ENCODE results near the gene HSPA12A.
A peak's percentile ranks its signal among the peaks of the same experiment; 100 is the strongest.

The HSPA12A gene

DNA sequence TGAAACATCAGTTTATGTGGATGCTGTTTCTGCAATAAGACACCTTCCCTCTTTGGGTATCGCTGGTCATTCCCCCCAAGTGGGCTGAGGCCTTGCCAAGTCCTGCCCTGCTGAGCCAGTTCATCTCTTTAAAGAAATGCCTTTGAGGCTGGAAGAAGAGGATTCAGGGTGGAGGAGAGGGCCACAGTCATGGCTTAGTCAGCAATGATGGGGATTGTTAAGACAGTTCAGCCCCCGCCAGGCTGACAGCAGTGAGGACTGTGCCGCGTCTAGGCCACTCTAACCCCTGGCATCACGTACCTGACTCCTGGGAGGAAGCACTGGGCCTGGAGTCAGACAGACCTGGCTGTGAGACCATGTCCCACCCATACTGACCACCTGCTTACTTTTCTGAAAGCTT lies 73.3 kb downstream of the HSPA12A start:
- DNase-seq: no peak

DNA sequence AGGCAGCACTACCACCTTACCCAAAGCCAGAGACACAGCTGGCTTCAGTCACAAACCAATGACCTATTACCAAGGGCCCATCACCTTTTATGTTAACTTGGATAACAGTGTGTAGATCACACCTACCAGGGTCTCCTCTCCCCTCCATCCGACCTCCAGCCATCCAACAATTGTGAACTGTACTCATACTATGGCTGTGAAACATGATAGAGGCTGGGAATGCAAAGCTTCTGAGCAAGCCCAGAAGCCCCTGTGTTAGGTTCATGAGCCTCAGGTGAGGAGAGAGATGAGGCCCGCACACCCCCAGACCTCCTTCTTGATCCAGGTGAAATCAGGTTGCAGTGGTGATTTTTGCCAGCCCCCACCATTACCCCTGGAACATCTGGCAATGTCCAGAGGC lies 73.9 kb downstream of the HSPA12A start:
- no peak for DNase-seq

DNA sequence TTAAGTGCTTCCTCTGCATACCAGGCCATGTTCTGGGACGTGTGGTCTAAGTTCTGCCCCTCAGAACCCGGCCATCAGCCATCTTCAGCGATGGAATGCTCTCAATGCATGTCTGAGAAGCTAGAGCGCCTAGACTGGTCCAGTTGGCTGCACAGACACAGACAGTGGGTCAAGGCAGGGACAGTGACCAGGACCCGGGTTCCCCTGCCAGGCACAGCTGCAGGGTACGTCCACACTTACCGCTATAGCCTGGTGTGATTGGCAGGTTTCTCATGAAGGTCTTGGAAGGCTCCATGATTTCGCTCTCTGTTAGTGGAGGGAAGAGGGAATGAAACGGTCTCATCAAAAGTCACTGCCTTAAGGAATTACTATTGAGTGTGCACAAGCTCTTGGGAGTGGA lies 74.3 kb downstream of the HSPA12A start:
- no peak for DNase-seq

DNA sequence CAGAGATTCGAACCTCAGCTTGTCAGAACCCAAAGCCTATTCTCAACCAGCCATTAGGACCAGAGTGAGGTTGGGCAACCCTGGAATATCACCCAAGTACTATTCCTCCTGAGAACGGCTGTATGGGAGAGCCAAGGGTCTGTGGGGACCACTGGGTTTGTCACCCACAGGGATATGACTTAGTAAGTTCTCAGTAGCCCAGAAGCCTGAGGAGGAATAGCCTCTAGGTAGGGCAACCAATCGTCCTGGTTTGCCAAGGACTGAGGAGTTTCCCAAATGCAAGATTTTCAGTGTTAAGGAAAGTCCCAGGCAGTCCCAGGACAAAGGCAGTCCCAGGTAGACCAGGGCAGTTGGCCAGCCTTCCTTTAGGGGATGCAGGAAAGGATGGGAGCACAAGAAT lies 74.9 kb downstream of the HSPA12A start:
- no peak for DNase-seq

DNA sequence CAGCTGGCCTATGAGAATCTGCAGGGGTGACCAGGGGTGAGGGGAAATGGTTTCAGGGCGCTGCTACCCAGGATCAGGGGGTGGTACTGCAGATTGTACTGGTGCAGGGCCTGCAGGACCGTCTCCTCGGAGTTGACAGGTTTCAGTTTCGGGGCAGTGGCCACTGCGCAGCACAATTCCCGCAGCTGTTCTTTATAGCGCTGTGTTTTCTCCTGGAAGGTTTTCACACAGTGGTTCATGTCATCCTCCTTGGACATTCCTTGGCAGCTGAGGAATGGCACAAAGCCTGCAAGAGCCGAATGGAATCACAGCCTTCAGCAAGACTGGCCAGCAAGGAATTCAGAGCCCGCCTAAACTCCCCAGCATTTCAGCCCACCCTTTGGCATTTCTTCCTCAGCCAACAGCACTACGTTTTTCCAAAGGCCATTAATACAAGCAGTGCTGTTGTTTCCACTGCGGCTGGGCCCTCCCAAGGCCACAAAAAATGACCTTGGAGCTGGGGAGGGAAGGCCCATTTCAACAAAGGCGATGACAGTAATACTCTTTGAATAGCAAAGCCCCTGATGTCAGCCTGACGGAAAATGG lies 76.7 kb downstream of the HSPA12A start:
- peak in 10 of 51 donors; percentile 10 to 61 (median 20) for DNase-seq

DNA sequence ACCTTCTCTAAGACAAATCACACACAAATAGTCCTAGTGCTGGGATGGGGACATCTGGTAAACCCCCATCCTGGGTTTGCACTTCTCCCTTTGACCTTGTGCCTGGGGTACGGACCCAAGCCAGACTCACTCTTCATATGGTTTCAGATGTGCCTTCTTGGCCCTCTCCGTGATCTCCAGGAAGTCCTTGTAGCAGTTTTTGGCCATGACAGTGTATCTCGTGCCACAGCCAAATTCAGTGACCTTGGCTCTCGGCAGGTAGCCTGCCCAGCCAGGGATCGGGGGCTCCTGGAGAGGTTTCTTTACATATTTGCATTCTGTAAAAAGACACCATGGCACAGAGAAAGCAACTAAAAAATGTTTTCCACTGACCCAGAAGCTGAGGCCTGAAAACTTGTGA lies 77.7 kb downstream of the HSPA12A start:
- no peak for DNase-seq

DNA sequence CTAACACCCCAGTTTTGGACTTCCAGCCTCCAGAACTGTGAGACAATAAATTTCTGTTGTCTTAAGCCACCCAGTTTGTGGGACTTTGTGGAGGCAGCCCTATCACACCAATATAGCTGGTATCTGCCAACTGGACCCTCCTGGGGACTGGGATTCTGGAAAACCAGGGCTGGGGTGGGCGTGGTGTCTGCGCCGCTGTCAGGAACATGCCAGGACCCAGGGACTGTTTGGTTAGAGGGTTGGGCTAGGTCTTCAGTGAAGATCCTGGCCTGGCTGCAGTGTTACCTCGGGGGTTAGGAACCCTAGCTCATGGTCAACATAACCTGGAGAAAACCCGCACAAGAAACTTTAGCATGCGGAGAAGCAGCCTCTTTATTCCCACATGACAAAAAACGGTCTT lies 79.0 kb downstream of the HSPA12A start:
- DNase-seq: no peak

DNA sequence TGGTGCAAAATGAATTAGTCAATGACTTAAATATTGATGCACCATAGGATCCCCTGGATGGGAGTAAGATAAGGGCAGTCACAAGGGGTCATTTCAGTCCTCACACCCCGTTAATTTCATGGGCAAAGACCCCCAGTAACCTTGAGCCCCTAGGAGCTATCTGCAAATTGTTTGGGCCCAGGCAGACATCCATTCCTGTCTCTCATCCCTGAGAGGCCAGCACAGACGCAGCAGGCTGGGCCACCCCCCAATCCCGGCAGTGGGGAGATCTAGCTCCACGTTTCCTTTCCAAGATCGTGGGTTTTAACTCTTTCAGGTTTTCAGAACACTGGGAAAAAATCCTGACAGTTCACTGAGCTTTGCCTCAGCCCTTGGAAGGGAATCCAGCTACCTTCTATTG lies 81.5 kb downstream of the HSPA12A start:
- no peak for DNase-seq

DNA sequence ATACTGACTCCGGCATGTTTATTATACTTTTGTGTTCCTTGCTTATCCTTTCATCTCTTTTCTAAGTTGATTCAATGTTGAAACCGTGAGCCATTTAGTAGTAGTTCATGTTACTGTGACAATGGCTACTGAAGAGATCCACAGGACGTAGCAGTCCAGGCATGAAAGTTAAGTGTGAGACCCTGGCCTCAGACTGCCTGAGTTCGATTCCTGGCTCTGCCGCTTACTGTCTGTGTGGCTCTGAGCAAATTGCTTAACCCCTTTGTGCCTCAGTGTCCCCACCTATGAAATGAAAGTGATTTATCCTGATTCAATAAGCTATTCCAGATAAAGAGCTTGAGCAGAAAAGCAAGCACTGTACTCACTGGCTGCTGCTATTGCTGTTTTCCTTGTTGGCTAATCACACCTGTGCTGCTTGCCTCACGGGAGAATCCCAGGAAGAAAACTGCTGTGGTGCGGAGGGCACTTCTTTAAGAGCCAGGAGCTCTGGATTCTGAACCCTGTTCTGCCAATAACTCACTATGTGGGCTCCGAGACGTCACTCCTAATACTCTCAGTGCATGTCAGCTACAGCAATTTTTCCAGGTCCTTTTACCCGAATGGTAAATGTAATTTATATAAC lies 83.2 kb downstream of the HSPA12A start:
- DNase-seq: no peak

DNA sequence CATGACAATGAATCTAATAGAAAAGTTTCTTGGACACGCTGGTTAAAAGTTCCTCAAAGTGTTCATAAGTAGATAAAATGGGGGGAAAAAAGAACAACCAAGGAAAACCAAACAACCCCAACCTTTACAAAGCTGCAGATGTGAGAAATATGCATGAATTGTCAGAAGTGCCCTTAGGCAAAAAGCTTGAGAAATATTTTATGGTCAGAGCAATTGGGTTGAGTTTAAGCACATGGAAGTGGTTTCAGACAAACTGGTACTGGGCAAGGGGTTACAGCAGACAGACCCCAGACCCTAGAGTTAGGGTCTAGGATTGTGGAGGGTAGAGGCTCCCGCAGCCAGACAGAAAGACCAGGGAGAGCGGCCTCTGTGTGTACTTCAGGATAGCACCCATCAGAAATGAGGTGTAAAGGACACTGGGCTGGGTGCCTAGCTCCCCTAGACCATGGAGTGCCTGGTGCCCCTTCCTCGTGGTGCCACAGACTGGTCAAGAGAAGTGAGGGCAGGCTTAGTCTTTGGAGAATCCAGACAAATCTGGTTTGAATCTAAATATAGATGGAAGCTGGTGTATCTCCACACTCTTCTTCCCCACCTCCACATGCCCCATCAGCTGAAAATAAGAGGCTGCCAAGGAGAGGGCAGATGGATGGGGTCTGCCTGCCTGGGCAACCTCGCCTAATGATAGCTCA lies 84.4 kb downstream of the HSPA12A start:
- DNase-seq: no peak

DNA sequence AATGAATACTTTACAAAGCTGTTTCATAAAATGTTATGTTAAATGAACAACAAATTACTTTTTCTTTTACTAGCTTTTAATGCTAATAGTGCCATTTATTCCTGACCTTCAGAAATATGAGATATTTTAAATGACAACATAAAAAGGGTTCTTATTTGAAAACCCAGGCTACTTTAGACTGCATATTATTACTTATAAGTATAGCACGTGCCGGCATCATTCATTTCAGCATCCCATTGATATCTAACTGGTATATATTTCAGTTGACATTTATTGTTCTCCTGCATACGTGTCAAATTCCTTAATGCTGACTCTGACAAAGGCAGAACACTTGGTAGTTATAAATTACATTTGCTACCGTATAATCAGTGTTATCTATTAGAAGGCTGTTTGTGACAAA lies 86.3 kb downstream of the HSPA12A start:
- no peak for DNase-seq

DNA sequence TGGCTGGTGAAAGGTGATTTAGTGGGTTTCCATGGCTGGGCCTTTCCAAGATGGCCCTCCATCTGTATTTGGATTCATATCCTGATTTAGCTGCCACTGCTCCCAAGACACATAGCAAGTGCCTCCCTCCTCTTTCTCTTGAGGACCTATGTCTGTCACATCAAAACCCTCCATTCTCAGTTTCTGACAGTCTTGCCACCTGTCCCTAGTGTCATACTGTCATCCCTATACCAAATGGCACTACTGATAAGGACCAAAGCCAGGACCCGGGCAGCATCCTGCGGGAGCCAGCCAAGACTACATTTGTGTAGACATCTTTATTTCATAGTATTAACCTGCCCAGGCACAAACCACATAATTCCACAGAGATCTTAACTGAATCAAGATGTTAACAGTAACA lies 86.8 kb downstream of the HSPA12A start:
- no peak for DNase-seq

DNA sequence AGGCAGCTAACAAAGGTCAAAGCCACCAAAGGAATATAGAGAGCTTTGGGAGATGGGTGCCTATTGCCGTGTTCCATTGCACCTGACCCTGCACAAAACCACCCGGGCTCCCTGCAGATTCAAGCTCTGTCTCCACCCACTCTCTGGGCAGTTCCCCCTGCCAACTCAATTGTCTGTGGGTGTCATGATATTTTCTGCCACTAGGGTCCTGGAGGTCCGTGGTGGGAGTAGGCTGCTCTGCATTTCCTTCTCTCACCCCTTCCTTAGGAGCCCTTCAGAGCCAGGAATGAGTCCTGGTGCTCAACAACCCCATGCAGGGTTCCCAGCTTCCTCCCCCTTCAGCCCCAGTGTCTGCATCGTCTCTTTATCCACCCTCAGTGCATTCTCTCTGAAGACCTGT lies 87.5 kb downstream of the HSPA12A start:
- no peak for DNase-seq

DNA sequence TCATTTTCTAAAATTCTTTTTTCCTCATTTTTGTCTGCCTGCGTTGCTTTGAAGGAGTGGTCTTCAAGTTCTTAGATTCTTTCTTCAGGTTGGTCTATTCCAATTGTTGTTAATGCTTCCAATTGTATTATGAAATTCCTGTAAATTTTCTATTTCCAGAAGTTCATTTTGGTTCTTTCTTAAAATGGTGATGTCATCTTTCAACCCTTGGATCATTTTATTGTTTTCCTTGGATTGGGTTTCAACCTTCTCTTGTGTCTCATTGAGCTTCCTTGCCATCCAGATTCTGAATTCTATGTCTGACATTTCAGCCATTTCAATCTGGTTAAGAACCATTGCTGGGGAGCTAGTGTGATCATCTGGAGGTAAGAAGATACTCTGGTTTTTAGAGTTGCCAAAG lies 88.5 kb downstream of the HSPA12A start:
- no peak for DNase-seq

DNA sequence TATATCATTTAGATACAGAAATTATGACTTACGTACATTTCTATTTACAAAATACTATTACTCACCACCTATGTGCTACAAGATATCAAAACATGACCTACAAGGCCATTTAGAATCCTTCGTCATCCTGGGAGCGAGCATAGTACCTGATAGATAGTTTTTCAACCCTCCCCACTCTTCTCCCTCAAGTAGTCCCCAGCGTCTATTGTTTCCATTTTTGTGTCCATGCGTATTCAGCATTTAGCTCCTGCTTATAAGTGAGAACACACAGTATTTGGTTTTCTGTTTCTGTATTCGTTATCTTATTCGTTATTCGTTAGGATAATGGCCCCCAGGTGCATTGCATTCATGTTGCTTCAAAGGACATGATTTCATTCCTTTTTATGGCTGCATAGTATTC lies 93.5 kb downstream of the HSPA12A start:
- DNase-seq: no peak

DNA sequence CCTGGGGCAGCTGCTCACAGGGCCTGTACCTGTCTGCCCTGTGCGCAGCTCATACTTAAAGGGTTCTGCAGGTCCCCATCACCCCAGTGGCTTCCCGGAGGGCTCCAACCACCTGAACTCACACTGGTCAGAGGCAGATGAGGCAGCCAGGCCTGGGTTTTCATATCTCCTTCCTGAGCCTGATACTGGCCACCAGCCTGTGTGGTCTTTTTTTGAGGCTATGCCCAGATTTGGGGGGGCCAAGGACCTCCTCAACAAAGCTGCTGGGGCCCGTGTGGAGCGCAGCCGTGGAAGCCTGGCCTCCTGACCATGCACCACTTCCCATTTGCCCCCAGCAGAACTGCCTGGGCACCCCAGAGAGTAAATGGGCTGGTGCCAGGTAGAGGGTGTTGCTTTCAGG lies 95.9 kb downstream of the HSPA12A start:
- DNase-seq: no peak

DNA sequence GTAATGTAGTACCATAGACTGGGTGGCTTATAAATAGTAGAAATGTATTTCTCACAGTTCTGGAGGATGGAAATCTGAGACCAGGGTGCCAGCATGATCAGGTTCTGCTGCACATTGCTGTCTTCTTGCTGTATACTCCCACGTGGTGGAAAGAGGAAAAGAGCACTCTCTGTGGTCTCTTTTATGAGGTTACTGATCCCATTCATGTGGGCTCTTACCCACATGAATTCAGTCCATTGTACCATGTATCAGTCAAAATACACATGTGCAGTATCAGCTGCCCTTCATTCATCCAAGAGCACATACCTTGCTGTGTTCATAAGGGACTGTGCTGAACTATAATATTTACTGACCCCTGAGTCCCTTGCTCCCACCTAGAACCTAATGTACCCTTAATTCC lies 104.5 kb downstream of the HSPA12A start:
- DNase-seq: no peak

DNA sequence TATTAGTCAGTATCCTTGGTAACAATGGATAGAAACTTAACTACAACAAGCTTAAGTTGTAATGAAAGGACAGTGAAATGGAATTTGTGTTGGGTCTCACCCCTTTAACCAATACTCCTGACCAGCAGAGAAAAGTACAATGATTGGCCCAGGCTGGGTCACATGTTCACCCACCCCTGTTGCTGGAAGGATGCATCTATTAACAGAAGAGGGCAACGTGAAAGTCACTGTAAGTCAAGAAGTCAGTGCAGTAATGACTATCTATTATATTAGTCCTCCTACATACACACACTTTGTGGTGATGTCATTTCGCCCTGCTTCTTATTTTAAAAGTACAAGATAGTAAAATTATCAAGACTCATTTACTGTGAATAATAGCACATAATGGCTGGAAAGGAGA lies 105.4 kb downstream of the HSPA12A start:
- DNase-seq: no peak

DNA sequence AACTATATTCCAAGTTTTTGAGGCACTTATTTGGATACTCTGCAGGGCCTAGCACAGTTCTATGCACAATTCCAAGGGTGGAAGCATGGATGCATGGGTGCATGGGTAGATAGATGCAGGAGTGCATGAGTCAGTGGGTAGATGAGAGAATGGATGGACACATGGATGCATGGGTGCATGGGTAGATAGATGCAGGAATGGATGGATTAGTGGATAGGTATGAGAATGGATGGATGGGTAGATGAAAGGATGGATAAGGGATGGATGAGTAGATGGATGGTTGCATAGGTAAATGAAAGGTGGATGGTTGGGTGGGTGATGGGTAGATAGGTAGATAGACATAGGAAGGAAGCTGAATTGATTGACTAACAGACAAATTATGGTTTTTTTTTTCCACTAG lies 106.0 kb downstream of the HSPA12A start:
- DNase-seq: no peak

DNA sequence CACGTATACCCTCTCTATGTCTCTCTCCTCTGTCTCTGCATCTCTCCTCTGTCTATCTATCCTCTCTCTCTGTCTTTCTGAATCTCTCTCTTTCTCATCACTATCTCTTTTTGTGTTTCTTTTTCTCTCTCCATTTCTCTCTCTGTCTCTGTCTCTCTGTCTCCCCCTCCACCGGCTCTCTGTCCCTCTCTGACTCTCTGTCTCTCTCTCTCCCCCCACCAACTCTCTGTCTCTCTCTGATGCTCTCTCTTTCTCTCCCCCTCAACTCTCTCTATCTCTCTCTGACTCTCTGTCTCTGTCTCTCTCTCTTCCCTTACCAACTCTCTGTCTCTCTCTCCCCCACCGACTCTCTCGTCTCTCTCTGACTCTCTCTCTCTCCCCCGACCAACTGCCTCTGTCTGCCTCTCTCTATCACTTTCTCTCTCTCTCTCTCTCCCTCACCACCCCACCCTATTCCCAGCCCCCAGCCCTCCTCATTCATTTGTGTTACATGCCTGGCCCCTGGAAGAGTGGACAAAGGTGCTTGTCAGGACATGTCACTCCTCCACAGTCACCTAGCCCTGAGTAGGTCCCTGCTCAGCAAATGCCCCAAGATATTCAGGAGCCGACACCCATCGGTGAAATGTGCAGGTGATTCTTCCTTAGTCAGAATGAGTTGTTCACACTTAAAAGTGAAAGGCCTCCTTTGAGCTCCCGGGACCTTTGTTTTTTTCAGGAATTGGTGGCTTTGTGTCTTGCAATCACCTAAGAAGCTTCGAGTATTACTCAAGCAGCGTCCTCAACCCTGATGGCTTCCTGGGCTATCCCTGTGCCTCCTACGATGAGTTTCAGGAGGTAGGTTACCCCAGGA lies 108.0 kb downstream of the HSPA12A start:
- DNase-seq: no peak

DNA sequence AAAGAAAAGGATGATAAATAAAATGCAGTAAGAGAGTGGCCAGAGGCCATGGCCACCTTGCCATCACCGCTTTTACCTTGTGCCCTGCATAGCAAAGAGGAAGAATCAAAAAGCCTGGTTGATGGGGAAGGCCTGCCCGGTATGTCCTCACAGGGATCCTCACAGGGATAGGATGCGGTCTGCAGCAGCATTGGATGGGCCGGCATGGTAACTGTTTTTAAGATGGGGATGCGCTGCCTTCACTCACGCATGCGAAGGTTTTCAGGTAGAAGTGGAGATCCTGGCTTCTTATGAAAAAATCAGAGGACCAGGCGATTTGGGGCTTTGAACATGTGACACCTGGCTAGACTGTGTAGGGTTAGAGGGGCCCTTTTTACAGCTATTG lies 109.2 kb downstream of the HSPA12A start:
- DNase-seq: no peak

DNA sequence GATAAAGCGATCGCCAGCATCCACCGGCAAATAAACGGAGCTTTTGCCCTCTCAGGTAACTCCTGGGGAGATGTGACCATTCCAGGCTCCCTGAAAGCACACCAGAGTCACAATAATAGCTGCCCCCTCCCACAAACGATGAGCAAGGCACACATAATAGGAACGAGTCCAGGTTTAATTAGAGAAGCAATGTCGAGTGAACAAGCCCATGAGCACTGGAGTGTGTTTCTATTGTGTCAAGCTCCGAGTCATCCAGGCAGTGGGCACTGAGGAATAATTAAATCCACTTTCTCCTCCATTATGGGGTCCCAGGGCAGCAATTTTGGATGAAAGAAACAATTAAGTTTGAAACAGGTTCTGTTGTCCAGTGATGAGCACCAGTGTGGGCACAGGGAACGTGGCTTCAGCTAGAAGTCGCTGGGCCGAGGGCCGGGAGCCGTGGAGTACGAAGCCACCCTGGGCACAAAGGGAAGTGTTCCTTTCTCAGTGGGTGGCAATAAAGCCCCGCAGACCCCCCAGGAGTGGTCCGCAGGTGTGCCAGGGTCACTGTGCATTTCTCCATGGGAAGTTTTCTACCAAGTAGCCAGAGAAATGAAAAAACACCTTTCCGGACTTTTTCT lies 109.7 kb downstream of the HSPA12A start:
- DNase-seq: no peak
